GM21786 (cell line): Measurements from ENCODE around the gene SOX4.
"Not testable (repeated sequence)": the region's sequence is repeated elsewhere in the genome, so short reads cannot be mapped to it uniquely, and the experiment has no call there.

ENCODE experiments used
- ATAC-seq: cut with Tn5 transposase; IDR thresholded peaks from one replicate; pipeline ENCODE4 v1.9.1; 2021; ENCODE audit not compliant: unreplicated experiment

Gene SOX4

DNA sequence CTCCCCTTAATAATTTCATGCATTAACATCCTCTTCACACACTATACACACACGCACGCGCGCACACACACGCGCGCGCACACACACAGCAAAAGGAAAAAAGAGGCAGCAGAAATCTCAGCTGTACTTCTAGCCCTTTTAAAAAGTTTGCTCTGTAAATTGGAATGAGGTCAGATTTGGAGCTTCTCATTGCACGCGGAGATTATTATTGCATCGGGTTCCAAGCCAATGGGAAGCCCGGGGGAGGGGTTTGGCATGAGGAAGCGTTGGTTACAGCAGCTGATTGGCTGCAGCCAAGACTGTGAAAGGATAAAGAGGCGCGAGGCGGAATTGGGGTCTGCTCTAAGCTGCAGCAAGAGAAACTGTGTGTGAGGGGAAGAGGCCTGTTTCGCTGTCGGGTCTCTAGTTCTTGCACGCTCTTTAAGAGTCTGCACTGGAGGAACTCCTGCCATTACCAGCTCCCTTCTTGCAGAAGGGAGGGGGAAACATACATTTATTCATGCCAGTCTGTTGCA, at the start of gene SOX4:
SOX4 (plus strand) TSS at position 340 of the 515 bp plus-strand sequence. CDS start 784 bp downstream, outside the sequence.
- peak; percentile 62 for ATAC-seq

DNA sequence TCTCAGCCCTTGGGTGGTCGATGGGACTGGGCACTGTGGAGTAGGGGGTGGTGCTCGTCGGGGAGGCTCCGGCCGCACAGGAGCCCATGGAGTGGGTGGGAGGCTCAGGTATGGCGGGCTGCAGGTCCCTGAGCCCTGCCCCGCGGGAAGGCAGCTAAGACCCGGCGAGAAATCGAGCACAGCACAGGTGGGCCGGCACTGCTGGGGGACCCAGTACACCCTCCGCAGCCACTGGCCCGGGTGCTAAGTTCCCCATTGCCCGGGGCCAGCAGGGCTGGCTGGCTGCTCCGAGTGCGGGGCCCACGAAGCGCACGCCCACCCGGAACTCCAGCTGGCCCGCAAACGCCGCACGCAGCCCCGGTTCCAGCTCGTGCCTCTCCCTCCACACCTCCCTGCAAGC, 41.3 kb upstream of the SOX4 start:
- not testable (repeated sequence) for ATAC-seq

DNA sequence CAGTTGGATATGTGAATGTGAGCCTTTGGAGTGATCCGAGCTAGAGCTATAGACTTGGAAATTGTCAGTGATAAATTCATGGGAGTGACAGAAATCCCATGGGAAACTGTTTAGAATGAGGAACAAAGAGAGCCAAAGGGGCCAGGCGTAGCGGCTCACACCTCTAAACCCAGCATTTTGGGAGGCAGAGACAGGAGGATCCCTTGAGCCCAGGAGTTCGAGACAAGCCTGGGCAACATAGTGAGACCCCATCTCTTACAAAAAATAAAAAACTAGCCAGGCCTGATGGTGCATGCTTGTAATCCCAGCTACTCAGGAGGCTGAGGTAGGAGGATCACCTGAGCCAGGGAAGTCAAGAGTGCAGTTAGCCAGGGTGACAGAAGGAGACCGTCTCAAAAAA, 39.3 kb upstream of the SOX4 start:
- no peak for ATAC-seq

DNA sequence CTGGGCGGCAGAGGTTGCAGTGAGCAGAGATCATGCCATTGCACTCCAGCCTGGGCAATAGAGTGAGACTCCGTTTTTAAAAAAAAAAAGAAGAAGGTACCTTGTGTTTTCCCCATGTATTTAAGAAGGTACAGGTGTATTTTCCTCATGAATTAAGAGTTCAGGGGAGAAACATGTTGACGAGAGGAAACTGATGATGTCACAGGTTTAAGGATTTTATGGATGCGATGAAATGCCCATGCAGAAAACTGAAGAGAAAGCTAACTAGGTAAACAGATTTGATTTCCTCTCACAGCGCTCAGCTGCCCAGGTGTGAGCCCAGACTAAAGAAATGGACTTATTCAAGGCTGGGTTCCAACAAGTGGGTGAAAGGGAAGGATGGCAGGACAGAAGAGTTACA, 38.4 kb upstream of the SOX4 start:
- no peak for ATAC-seq

DNA sequence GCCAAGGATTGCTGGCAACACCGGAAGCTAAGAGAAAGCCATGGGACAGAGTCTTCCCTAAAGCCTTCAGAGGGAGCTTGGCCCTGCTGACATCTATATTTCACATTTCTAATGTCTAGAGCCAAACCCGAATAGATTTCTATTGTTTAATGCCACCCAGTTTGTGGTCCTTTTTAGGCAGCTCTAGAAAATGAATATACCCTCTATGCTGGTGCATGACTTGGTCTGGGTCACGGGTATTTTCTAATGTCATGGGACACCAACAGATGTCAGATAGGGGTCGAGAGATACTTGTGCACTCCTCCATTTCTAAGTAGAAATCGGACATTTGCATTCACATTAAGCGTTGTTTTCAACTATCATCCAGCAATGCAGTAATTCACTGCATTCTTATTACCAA, 37.0 kb upstream of the SOX4 start:
- ATAC-seq, result no peak

DNA sequence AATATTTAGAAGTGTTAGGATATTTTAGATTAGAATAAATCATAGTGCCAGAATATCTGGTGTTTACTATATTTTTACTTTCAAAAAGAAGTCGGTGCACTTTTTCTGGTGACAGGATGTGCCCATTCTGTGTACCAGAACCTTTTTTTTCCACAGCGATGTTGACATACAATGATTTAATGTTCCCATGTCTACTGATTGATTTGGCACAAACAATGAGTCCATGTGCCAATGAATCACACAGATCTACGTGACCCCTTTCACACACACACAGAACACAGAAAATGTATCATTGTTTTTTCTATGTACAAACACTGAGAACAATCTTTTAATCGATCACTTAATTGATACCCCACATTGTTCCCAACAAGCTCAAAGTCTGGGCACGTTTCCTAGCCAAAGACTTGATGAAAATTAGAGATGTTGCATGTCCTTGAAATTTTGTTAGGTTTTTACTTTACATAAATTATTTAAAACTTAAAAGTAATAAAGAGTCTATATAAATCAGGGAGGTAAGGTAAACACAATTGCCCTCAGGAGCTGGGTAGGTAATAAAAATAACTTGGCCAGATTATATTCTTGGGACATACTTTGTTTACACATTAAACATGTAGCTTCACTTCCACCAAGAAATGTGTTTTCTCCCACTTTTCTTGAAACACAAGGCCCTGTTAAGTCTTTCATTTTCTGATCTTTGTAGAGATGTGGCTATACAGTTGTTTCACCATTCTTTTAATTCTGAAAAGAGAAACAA, 36.4 kb upstream of the SOX4 start:
- no peak for ATAC-seq

DNA sequence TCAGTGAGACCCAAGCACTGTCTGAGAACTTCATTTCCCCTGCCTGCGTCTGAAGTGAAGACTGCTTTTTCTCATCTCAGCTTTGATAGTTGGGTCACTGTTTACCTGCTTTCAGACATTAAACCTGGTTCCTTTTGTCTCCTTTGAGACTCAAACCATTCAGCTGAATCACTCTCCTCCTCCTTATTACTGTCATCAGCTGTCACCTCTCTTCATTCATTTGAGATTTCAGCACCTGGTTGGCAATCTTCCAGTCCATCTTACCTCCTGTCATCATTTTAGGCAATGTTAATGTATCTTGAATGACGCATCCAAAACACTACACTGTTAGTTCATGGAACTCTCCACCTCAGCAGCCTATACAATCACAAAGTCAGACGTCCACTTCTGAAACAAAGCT, 34.3 kb upstream of the SOX4 start:
- no peak for ATAC-seq

DNA sequence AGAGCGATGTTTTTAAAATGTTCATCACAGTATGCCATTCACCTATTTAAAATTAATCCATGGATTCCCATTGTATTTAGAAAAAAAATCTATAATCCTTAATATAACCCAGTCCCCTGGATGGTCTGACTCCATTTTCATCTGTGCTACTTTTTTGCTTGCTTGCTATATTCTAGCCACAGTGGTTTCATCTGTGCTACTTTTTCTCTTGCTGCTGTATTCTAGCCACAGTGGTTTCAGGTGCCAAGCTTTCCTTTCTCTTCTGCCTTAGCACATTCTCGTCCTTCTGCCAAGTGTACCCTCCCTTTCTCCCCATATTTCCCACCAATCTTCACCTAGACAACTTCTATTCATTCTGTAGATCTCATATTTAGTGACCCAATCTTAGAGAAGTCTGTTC, 33.3 kb upstream of the SOX4 start:
- ATAC-seq, result no peak

DNA sequence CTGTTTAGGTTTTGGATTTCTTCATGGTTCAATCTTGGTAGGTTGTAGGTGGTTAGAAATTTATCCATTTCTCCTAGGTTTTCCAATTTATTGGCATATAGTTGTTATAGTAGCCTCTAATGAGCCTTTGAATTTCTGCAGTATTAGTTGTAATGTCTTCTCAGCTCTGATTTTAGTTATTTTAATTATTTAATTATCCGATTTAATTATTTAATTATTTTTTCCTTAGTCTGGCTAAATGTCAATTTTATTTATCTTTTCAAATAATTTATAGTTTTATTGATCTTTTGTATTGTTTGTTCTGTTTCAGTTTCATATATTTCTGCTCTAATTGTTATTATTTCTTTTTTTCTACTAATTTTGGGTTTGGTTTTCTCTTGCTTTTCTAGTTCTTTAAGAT, 28.1 kb upstream of the SOX4 start:
- no peak for ATAC-seq

DNA sequence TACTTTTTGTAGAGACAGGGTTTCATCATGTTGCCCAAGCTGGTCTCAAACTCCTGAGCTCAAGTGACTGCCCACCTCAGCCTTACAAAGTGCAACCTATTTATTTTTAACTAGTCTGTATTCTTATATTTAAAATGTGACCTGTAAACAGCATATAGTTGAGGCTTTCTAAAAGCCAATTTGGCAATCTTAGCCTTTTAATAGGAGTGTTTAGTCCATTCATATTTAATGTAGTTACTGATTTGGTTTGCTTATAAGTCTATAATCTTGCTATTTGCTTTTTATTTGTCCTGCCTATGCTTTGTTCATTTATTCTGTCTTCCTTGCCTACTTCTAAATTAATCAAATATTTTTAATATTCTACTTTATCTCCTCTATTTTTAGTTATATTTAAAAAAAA, 15.0 kb upstream of the SOX4 start:
- no peak for ATAC-seq

DNA sequence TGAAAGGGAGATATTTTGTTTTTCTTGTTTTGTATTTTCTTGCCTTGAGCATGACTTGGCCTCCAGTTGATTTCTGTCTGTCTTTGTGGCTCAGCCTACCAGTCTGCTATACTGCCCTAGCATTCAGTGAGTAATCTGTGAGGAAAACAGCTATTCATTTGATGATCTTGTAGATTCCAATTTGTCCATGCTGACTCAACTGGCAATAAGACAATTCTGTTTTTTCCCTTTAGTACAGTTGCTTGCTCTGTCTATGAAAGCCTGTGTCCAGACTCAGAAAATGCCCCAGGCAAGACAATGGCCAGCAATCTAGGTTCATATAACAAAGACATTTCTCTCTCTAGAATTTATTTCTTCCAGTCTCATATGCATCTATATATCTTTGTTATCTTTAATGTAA, 10.9 kb upstream of the SOX4 start:
- no peak for ATAC-seq

DNA sequence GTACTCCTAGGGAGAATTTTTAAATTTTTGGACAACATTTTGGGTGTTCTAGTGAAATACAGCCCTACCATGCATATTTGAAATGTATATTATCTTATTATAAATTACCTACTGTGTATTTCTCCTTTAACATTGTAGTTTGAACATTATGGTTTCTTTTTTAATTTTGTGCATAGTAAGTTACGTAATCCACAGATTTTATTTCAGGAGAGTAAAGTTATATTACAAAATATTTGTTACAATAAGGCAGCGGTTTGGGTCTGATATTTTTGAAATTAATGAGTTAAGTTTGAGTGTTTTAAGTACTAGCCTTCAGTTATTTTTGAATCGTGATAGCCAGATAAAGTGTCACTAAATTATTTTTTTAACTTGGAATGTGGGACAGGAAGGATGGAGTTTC, 7.3 kb upstream of the SOX4 start:
- no peak for ATAC-seq

DNA sequence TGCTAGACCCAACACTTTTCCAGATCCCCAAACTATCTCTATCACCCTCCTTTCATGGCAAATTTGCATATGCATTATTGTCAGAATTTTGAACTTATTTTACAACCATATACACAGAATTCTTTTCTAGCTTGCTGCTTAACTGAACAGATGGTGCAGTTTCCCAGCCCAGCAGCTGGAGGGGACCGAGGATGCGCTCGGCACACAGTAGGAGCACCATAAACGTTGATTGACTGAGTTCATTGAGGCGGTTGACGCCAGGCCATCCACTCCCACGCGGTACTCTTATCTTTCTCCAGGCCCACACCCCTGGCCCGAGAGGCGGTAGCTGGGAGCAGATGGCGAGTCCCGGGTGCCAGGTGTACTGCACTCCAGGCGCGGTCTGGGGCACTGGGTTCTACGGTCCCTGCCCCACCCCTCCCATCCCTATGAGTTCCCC, 6.8 kb upstream of the SOX4 start:
- ATAC-seq, result no peak

DNA sequence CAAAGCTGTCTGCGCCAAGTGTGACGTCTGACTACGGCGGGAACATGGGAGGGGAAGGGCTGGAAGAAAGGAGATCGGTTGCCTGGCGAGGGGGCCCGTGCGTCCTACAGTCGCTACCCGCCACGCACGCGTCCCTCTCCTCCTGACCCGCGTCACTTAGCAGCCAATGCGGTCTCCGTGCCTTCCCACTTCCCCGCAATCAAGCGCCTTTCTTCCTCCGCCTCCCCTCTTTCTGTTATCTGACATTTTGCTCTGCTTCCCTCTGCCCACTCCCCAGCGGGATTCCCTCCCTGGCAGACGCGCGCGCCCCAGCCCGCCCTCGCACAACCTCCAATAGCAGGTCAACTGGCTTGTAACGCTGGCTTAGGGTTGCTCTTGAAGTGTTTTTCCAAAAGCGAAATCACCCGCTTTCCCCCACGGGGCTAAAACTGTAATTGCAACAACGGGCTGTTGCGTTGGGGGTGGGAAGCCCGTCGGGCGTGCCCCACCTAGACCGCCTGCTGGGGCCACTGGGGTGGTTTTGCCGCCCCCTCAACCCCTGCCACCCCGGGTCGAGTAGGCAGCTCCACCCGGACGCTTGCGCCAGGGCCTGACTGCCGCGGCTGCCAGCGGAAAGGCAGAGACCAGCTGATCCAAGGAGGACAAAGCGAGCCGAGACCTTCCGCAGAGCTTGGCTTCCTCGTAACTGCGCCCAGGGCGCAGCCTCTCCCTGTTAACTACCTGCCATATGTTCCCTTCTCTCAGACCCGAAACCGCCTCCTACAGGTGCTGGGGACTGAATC, 6.2 kb upstream of the SOX4 start:
- peak; percentile 36 for ATAC-seq

DNA sequence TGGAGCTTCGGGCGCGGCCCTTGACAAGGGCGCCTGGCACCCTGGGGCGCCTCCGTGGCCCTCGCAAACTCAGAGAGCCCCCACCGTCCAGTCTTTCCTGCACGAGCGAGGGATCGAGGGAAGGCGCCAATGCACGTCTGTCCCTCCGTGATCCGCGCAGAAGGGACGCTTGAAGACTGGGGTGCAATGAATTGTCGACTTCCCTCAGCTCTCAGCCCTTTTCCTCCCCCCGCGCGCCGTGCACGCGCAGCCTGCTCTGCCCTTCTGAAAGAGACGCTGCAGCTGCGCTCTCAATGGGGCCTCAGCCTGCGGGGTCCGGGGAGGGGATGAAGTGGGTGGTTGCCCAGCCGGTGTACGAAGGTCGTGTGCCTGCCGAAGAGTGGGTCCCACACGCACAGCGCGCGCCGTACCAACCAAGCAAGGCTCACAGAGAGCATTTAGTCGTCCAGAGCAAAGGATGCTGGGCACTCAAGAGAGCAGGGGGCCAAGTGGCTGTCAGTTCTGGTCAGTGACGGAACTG, 5.5 kb upstream of the SOX4 start:
- ATAC-seq, result peak; percentile 33

DNA sequence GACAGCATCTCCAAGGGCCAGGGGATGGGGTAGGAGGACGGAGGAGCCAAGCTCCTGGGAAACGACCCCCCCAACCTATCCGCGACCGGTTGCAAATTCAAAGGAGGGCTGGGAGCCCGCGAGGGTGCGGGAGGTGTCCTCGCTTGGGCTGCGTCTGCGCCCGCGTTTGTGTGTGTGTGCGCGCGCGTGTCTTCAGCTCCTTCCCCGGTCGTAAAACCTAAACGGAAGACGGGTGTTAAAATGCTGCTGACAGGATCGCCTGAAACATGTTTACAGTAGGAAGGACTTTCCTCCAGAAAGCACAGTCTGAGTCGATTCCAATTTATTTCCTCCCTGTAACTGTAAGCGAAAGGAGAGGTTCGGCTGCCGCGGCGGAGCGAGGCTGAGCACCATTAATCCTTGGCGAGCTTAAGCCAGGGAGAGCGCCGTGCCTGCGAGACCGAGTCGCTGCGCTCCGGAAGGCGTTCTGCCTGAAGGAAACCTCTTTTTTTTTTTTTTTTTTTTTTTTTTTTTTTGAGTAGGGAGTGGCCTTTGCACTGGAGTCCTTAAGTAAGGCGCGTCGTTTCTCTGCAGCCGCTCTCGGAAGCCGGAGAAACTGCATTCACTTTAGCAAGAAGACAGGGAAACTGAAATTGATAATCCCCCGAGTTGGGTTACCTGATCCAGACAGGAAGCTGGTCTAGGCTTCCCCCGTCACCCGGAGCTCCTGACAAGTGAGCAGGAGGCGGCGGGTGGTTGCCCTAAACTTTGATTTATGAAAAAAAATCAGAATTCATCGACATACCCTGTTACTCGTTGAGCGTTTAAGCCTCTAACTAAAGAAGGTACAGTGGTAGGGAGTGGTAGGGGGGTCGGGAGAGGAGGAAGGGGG, 4.8 kb upstream of the SOX4 start:
- ATAC-seq, result peak; percentile 12

DNA sequence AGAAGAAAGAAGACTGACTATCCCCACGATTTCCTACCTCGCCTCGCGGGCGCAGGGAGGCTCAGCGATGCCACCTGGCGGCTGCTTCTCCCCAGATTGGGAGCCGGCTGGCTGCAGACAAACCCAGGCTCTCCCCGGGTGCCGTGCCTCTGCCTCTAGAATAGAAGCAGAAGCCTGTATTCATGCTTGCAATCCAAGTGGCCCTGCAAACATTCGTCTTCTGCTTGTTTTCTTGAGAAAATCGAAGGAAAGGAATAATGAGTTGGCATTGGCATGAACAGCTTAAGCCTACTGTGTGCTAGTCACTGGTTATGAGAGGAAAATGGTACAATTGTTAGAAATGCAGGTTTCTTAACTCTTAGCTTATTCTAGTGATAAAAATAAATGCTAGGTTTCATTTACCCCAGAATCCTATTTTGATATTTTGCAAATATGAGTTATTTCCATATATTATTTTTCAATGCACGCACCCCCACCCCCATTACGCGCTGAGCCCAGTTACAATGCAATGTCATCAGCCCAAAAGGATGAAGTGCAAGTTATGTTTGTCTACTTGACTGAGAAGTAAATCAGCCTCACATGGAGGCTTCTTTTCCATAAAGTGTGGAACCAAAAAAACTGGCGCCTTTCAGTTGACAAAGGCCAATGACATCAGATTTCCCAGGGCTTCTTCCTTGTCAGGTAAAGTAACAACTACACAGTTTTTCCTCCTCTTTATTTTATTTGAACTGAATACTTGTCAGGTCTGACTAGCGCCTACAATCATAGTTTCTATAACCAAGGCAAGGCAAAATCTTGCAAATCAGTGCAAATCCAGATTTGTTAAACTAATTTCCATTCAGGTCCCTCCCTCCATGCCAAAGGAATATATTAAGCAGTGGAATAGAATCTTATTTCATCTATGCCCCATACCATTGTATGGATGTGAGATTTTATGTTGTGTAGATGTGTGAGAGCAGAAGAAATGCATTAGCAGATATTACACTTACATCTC, 3.9 kb upstream of the SOX4 start:
- ATAC-seq, result peak; percentile 15

DNA sequence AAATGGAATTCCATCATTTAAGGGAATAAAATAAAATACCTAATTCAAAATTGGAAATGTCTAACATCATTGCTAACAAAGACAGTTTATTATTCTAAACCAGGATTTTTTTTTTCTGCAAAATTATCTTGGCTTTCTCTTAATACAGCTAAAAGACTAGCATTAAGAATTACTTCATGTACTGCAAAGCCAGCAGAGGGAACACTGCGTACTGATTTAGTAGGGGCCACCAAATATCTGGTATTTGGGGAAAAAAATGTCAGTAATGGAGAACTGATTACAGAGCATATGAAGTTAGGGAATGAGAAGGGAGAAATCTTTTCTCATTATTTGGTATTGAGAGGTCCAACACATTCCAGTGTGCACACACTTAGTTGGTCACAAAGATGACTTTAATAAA, 3.2 kb upstream of the SOX4 start:
- no peak for ATAC-seq

DNA sequence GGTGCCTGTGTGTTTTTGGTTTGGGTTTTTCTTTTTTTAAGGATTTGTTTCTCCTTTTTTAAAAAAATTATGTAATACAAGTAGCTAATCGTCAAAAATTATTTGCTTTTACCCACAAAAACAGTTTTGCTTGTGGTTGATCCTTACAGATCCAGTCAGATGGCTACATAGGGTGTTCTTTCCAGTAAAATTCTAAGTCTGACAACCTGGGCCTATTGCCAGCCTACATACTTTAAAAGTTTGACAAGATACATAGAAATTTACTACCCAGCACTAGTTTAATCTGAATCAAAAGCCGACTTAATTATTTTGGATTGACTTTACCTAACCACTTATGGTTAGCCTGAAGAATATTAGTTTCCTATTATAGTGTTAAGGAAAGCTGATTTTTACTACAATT, 2.1 kb upstream of the SOX4 start:
- ATAC-seq, result no peak

DNA sequence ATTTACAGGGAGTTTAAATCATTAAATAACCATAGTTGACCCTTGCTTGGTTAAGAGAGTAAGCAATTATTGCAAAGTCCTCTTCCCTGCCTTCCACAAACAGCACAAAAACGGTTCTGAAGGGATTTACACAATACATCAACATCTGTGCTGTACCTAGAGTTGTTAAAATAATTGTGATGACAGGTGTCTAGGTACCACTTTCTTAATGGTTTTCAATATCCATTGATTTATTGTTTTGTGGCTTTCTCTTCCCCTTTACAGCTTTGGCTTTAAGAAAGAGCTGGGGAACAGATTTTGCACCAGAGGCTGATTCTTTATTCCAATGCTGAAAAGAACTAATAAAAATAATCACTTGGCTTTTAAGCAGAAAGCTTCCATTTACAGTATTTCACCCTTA, 598 bp upstream of the SOX4 start:
- no peak for ATAC-seq
